ENCODE data around the gene ISG15.

DNA sequence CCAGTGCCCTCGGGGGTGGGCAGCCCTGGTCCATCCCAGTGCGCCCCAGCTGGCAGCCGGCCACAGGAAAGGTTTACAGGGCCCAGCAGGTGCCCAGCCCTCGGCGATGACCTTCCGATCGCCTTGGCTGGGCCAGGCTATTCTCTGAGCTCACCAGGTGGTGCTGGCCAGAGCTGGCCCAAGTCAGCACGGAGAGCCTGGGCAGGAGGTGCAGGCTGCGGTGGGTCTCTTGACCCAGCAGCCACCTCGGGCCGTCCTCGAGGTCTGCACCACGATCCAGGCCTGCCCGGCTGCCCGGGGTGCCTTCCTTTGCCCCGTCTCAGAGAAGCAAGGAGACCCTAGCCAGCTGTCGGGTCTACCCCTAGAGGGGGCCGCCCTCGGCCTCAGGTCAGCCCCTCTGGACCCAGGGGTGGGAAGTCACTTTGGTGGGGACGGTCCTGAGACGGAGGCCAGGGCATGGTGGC is 31.8 kb upstream of the ISG15 start:
- TF ChIP-seq POLR2AphosphoS5 (IDR thresholded peaks at IDR 0.05; ENCODE audit: low read depth, low read length): no peak
- no peak for TF ChIP-seq POLR2A (IDR thresholded peaks at IDR 0.05; ENCODE audit: low read depth, low read length)
